Adrenal gland (tissue), 5 donors: Measurements from ENCODE around the gene IPCEF1.

ENCODE experiments used
- CTCF ChIP-seq, 6 experiments: fragments of 450-650 bp in 4 of 6; fragments of 200-600 bp in 2 of 6; sonication (generic) in 1 of 6; IDR thresholded peaks; 1 replicate in 5 of 6; 2 replicates in 1 of 6; pipeline versions ENCODE4 v1.5.1 to v1.8.0; 2016 to 2021; ENCODE audit warnings: antibody characterized with exemption in 6 of 6, mild to moderate bottlenecking in 2 of 6, moderate library complexity in 1 of 6
- POLR2A ChIP-seq, 2 donors: fragments of 450-650 bp; IDR thresholded peaks; one replicate each; pipeline ENCODE4 v1.6.1; 2017; ENCODE audit warnings: antibody characterized with exemption in 2 of 2, mild to moderate bottlenecking in 2 of 2, moderate library complexity in 1 of 2
- donor health status: DM: no; HTN: no; CAD: no.

DNA sequence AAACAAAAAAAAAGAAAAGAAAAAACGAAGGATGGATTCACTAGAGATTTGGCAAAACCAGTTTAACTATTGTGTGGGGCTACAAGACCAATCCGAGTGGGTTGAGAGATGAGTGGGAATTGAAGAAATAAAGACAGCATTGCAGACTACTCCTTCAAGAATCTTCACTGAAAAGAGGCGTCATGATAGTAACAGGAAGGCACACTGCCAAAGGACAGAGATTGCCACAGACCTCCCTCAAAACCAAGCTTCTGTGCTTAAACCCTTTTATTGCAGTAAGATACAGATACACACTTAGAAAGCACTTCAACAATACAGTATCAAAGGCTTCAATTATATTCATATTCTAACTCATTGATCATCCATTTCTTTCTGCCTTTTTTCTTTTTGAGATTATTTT is 103.9 kb downstream of the IPCEF1 start:
- TF ChIP-seq CTCF (IDR thresholded peaks at IDR 0.05) (no peak), POLR2A (IDR thresholded peaks at IDR 0.05) (no peak)
